B cell (primary cell): ENCODE measurements around the gene CALD1. TPM values are rescaled to one million over a fixed set of nuclear protein-coding genes. Genes with fewer than 3 reads are reported as not detected.

Experiments
- ATAC-seq: fragments of 200-7000 bp; cut with Tn5 transposase; one replicate; pipeline ENCODE4 v1.10.0; 2021; ENCODE audit warnings: low read depth, mild to moderate bottlenecking, moderate number of reproducible peaks, moderate library complexity
- CTCF ChIA-PET: fragments of 350-600 bp; sonication (Branson Sonifier 250); formaldehyde crosslinking; loops from one replicate; lab custom pipeline; 2021; ENCODE audit warnings: antibody characterized with exemption, inconsistent platforms; lab: Charles Lee
- POLR2A ChIA-PET: fragments of 350-600 bp; sonication (Branson Sonifier 250); formaldehyde crosslinking; loops from one replicate; lab custom pipeline; 2021; ENCODE audit warnings: antibody characterized with exemption; lab: Charles Lee
- DNase-seq: peaks from one replicate; pipeline ENCODE4 v3.0.0; 2013
- H2AFZ ChIP-seq: 2 replicates; pipeline ENCODE4 v1.6.1; 2012; ENCODE audit warnings: mild to moderate bottlenecking, low read depth, low read length; ENCODE audit not compliant: insufficient read depth, poor library complexity, severe bottlenecking
- H3K27ac ChIP-seq, 2 donors: 1 replicate in 1 of 2; 2 replicates in 1 of 2; pipeline ENCODE4 v1.5.1; 2012 to 2013; ENCODE audit warnings: low read length in 2 of 2, mild to moderate bottlenecking in 2 of 2, moderate library complexity in 1 of 2
- H3K27me3 ChIP-seq, 4 experiments: fragments of 200-600 bp in 1 of 4; sonication (generic) in 1 of 4; replicated peaks in 1 of 4; 1 replicate in 2 of 4; 2 replicates in 2 of 4; pipeline versions ENCODE4 v1.6.1 to v1.7.0; 2013 to 2016; ENCODE audit warnings: low read length in 3 of 4, mild to moderate bottlenecking in 2 of 4, mixed read lengths in 1 of 4, moderate library complexity in 1 of 4; ENCODE audit not compliant: insufficient read depth in 4 of 4, control insufficient read depth in 3 of 4; ENCODE audit errors: control extremely low read depth in 1 of 4
- H3K36me3 ChIP-seq, 2 experiments: replicated peaks in 1 of 2; 1 replicate in 1 of 2; 2 replicates in 1 of 2; pipeline versions ENCODE4 v1.6.1 to v1.7.1; 2013; ENCODE audit warnings: low read length in 1 of 2; ENCODE audit not compliant: insufficient read depth in 2 of 2, control insufficient read depth in 1 of 2; ENCODE audit errors: control extremely low read depth in 1 of 2, extremely low read depth in 1 of 2
- H3K4me1 ChIP-seq, 2 donors: fragments of 200-600 bp in 1 of 2; sonication (generic) in 1 of 2; 1 replicate in 1 of 2; 2 replicates in 1 of 2; pipeline versions ENCODE4 v1.5.1 to v1.6.1; 2013 to 2017; ENCODE audit warnings: low read length in 2 of 2; ENCODE audit not compliant: control insufficient read depth in 2 of 2, insufficient read depth in 2 of 2
- H3K4me2 ChIP-seq: replicated peaks from 2 replicates; pipeline ENCODE3; 2012; ENCODE audit warnings: mild to moderate bottlenecking, low read depth, low read length; ENCODE audit not compliant: poor library complexity, severe bottlenecking
- H3K4me3 ChIP-seq, 5 experiments: fragments of 200-600 bp in 1 of 5; sonication (generic) in 1 of 5; 1 replicate in 3 of 5; 2 replicates in 2 of 5; pipeline versions ENCODE4 v1.5.1 to v1.7.0; 2011 to 2016; ENCODE audit warnings: low read length in 4 of 5, mild to moderate bottlenecking in 4 of 5, low read depth in 2 of 5, control low read depth in 1 of 5, moderate library complexity in 1 of 5; ENCODE audit not compliant: insufficient read depth in 1 of 5; ENCODE audit errors: control extremely low read depth in 1 of 5, extremely low read depth in 1 of 5
- H3K79me2 ChIP-seq: fragments of 200-600 bp; sonication (generic); one replicate; pipeline ENCODE4 v1.6.0; 2016; ENCODE audit warnings: low read length; ENCODE audit not compliant: control insufficient read depth, insufficient read depth
- H3K9ac ChIP-seq: fragments of 200-600 bp; sonication (generic); 2 replicates; pipeline ENCODE4 v1.6.1; 2017; ENCODE audit warnings: mild to moderate bottlenecking, low read length, moderate library complexity
- H3K9me3 ChIP-seq, 3 donors: one replicate each; pipeline versions ENCODE4 v1.6.1 to v1.7.1; 2013; ENCODE audit warnings: low read length in 2 of 3; ENCODE audit not compliant: control insufficient read depth in 2 of 3, insufficient read depth in 1 of 3; ENCODE audit errors: control extremely low read depth in 1 of 3
- H4K20me1 ChIP-seq: 2 replicates; pipeline ENCODE4 v1.6.0; 2012; ENCODE audit warnings: mild to moderate bottlenecking, low read length; ENCODE audit not compliant: insufficient read depth, control insufficient read depth, poor library complexity, severe bottlenecking
- H3K27ac Mint-ChIP-seq: one replicate; pipeline ENCODE4 v1.8.0; 2021; ENCODE audit warnings: mixed read lengths
- H3K27me3 Mint-ChIP-seq: one replicate; pipeline ENCODE4 v1.8.0; 2021; ENCODE audit warnings: mixed read lengths
- H3K4me1 Mint-ChIP-seq: one replicate; pipeline ENCODE4 v1.8.0; 2021; ENCODE audit warnings: mixed read lengths
- H3K4me3 Mint-ChIP-seq: one replicate; pipeline ENCODE4 v1.8.0; 2021; ENCODE audit warnings: mixed read lengths
- H3K9me3 Mint-ChIP-seq: one replicate; pipeline ENCODE4 v1.8.0; 2022; ENCODE audit warnings: mixed read lengths; ENCODE audit not compliant: insufficient read depth
- EZH2 ChIP-seq: IDR thresholded peaks from 2 replicates; pipeline ENCODE4 v1.6.1; 2012; ENCODE audit warnings: borderline replicate concordance, low read depth, mild to moderate bottlenecking, moderate library complexity, low read length; ENCODE audit not compliant: insufficient read depth, poor library complexity, severe bottlenecking
- WGBS: methylation state at CpG from one replicate; pipeline ENCODE4 v1.1.5; 2013; ENCODE audit warnings: missing lambda C conversion rate; ENCODE audit not compliant: insufficient coverage; 5-methylcytosine and 5-hydroxymethylcytosine counted together
- intact Hi-C: fragments of 100-400 bp; cut with micrococcal nuclease; formaldehyde crosslinking; loops from one replicate; pipeline ENCODE4 v1.10.0; 2022
- polyA plus RNA-seq: library from polyadenylated mRNA; depleted of rRNA; stranded (reverse); fragments of >200 nt; gene quantifications from 2 replicates; pipeline ENCODE4 v1.2.3, GENCODE V29; 2012
- total RNA-seq, 2 donors: library from RNA; stranded (reverse); fragments of 120-200 nt in 1 of 2; gene quantifications; 1 replicate in 1 of 2; 2 replicates in 1 of 2; pipeline versions ENCODE4 v1.2.3 to v1.2.4, GENCODE V29; 2013 to 2022
- TF ChIP-seq, protein P1 (sequence below): fragments of 200-600 bp; IDR thresholded peaks from one replicate; pipeline ENCODE4 v1.8.0; 2022; ENCODE audit warnings: antibody characterized with exemption, mild to moderate bottlenecking

The CALD1 gene
- total and polyA plus RNA-seq, 2 donors (not counting 1 experiment from before 2014, with no cell fraction given) = 0.18 to 0.69 TPM

DNA sequence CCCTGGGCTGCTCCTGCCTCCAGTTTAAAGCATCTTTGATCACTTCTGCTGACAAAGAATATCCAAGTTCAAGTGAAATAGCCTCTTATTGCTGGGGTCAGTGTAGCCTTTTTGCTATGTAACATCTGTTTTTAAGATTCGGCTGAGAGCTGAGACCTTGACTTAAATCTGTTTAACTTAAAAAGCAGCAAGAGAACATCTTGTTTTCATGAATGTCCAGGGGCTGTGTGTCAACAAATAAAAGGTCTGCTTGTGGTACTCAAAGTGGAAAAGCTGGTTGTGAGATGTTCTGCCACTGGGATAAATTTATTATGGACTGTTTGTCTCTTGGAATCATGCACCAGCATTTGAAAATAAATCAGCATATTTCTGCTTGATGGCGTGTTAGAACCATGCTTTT lies 73.2 kb downstream of the CALD1 start:
- 92% methylated on average over 2 of the region's 2 CpGs for WGBS
- no peak overlapping the region for H3K4me3 ChIP-seq
- H3K4me2 ChIP-seq = no peak overlapping the region
- no peaks in the 10 kb centered on the region for H3K4me1 ChIP-seq
- peaks cover 2% of the 10 kb centered on the region for H3K4me1 Mint-ChIP-seq
- no peaks in the 10 kb centered on the region for H3K36me3 ChIP-seq
- ATAC-seq (no peak), DNase-seq (no peak)
- CTCF ChIA-PET = no interaction called here
- POLR2A ChIA-PET = no interaction called here
- H2AFZ ChIP-seq = no peak overlapping the region
- no peaks in the 10 kb centered on the region for H4K20me1 ChIP-seq
- no peaks in the 10 kb centered on the region for H3K9me3 Mint-ChIP-seq
- H3K27ac Mint-ChIP-seq = no peak overlapping the region
- H3K9me3 ChIP-seq = no peaks in the 10 kb centered on the region
- intact Hi-C loops = no loop called here
- no peak overlapping the region for H3K27ac ChIP-seq
- TF ChIP-seq, protein P1, sequence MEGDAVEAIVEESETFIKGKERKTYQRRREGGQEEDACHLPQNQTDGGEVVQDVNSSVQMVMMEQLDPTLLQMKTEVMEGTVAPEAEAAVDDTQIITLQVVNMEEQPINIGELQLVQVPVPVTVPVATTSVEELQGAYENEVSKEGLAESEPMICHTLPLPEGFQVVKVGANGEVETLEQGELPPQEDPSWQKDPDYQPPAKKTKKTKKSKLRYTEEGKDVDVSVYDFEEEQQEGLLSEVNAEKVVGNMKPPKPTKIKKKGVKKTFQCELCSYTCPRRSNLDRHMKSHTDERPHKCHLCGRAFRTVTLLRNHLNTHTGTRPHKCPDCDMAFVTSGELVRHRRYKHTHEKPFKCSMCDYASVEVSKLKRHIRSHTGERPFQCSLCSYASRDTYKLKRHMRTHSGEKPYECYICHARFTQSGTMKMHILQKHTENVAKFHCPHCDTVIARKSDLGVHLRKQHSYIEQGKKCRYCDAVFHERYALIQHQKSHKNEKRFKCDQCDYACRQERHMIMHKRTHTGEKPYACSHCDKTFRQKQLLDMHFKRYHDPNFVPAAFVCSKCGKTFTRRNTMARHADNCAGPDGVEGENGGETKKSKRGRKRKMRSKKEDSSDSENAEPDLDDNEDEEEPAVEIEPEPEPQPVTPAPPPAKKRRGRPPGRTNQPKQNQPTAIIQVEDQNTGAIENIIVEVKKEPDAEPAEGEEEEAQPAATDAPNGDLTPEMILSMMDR = no peak
- TF ChIP-seq EZH2 = no peak
- no peaks in the 10 kb centered on the region for H3K27me3 ChIP-seq
- no peaks in the 10 kb centered on the region for H3K27me3 Mint-ChIP-seq
- H3K79me2 ChIP-seq = no peaks in the 10 kb centered on the region
- H3K4me3 Mint-ChIP-seq = no peak overlapping the region
- no peak overlapping the region for H3K9ac ChIP-seq

DNA sequence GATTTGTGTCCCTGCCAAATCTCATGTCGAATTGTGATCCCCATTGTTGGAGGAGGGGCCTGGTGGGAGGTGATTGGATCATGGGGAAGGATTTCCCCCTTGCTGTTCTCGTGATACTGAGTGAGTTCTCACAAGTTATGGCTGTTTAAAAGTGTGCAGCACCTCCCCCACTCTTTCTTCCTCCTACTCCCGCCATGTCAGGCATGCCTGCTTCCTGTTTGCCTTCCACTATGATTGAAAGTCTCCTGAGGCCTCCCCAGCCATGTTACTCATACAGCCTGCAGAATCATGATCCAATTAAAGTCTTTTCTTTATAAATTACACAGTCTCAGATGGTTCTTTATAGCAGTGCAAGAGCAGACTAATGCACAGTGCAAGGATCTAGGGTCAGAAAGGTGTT lies 75.4 kb downstream of the CALD1 start:
- Histone ChIP-seq H3K9ac (no peak overlapping the region), H3K4me2 (no peak overlapping the region), H3K9me3 (no peaks in the 10 kb centered on the region), H4K20me1 (no peaks in the 10 kb centered on the region), H3K27me3 (no peaks in the 10 kb centered on the region), H3K36me3 (no peaks in the 10 kb centered on the region), H3K79me2 (no peaks in the 10 kb centered on the region), H3K4me1 (no peaks in the 10 kb centered on the region), H3K4me3 (no peak overlapping the region), H3K27ac (no peak overlapping the region), H2AFZ (peak overlapping the region; percentile 19)
- no peaks in the 10 kb centered on the region for H3K9me3 Mint-ChIP-seq
- WGBS = 29% methylated on average over 2 of the region's 3 CpGs
- no peak for ATAC-seq
- ChIA-PET CTCF (no interaction called here), POLR2A (no interaction called here)
- TF ChIP-seq EZH2 = no peak
- TF ChIP-seq, protein P1 = no peak
- peaks cover 2% of the 10 kb centered on the region for H3K4me1 Mint-ChIP-seq
- intact Hi-C loops = no loop called here
- H3K27me3 Mint-ChIP-seq = no peaks in the 10 kb centered on the region
- H3K4me3 Mint-ChIP-seq = no peak overlapping the region
- H3K27ac Mint-ChIP-seq = no peak overlapping the region
- DNase-seq = no peak
